GM12872 (cell line): Measurements from ENCODE around the gene PGPEP1.

ENCODE experiments used
- TF ChIP-seq, protein P1 (sequence below): IDR thresholded peaks from 3 replicates; pipeline ENCODE4 v1.5.1; 2011; ENCODE audit warnings: low read depth, mild to moderate bottlenecking, low read length, moderate library complexity; ENCODE audit not compliant: insufficient read depth

Gene PGPEP1

DNA sequence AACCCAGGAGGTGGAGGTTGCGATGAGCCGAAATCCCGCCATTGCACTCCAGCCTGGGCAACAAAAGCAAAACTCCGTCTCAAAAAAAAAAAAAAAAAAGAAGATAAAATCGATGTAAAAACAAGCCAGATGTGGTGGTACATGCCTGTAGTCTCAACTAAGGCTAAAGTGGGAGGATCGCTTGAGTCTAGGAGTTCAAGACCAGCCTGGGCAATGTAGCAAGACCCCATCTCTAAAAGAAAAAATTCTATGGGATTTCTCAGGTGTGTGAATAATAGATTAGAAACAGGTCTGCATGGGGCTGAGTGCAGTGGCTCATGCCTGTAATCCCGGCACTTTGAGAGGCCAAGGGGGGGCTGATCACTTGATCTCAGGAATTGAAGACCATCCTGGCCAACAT is 11.1 kb downstream of the PGPEP1 start:
- TF ChIP-seq, protein P1, sequence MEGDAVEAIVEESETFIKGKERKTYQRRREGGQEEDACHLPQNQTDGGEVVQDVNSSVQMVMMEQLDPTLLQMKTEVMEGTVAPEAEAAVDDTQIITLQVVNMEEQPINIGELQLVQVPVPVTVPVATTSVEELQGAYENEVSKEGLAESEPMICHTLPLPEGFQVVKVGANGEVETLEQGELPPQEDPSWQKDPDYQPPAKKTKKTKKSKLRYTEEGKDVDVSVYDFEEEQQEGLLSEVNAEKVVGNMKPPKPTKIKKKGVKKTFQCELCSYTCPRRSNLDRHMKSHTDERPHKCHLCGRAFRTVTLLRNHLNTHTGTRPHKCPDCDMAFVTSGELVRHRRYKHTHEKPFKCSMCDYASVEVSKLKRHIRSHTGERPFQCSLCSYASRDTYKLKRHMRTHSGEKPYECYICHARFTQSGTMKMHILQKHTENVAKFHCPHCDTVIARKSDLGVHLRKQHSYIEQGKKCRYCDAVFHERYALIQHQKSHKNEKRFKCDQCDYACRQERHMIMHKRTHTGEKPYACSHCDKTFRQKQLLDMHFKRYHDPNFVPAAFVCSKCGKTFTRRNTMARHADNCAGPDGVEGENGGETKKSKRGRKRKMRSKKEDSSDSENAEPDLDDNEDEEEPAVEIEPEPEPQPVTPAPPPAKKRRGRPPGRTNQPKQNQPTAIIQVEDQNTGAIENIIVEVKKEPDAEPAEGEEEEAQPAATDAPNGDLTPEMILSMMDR: no peak

DNA sequence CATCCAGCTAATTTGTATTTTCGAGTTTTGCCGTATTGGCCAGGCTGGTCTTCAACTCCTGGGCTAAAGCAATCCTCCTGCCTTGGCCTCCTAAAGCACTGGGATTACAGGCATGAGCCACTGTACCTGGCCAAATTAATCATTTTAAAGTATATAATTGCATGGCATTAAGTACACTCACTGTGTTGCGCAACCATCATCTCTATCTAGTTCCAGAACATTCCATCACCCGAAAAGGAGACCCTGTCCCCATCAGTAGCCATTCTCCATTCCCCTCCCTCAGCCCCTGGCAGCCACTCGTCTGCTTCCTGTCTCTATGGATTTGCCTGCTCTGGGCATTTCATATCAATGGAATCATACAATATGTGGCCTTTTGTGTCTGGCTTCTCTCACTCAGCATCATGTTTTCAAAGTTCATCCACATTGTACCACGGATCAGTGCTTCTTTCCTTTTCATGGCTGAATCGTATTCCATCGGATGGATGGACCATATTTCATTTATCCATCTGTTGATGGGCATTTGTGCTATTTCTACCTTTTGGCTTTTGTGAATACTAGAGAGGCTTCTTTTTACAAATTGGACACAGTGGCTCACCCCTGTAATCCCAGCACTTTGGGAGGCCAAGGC is 13.1 kb downstream of the PGPEP1 start:
- TF ChIP-seq, protein P1: no peak

DNA sequence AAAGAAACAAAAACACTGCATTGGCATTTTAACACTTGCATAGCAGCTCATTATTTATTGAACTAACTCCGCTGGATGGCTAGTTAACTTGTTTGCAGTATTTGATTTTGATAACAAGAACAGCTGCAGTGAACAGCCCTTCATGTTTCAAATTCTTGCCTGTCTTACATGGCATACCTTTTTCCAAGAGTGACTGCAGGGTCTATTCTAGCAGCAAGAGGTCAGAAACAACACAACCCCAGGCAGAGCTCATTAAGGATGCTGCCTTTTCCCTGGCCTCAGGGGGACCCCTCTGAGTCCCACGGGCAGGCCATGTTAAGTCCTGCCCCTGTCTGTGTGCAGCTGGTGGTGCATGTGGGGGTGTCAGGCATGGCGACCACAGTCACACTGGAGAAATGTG is 16.6 kb downstream of the PGPEP1 start:
- TF ChIP-seq, protein P1: no peak

- TF ChIP-seq, protein P1: no peak
Measured at GRCh38 chr19:18361646-18362045, 21.2 kb downstream of the PGPEP1 start.

GRCh38 chr19:18362934-18363542 is 22.6 kb downstream of the PGPEP1 start:
- TF ChIP-seq, protein P1: no peak

DNA sequence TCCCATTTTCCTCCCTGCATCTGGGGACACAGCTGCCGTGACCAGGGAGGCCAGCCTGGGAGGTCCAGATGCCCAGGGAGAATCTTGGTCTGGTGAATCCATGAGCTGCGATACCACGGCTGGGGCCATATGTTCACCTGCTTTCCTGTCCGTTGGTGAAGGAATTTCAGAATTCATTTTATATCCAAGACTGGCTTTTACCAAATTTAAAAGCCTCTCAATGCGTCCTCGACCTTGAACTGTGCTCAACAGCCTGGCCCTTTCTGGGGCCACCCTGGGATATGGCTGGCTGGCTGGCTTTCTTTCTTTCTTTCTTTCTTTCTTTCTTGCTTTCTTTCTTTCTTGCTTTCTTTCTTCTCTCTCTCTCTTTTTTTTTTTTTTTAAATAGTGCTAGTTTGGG is 23.4 kb downstream of the PGPEP1 start:
- TF ChIP-seq, protein P1: no peak

- TF ChIP-seq, protein P1: no peak
Measured at GRCh38 chr19:18364826-18365528, 24.6 kb downstream of the PGPEP1 start.
